HL-60 (cell line): Measurements from ENCODE around the gene VWA8.

Experiments
- DNase-seq, 2 experiments: peaks; one replicate each; pipeline ENCODE4 v3.0.0-alpha.2; 2010 to 2020; ENCODE audit warnings: low read depth in 1 of 2, low spot score in 1 of 2
- H3K27ac ChIP-seq: fragments of 250-450 bp; sonication (Bioruptor Pico); replicated peaks from 2 replicates; pipeline ENCODE4 v1.5.1; 2020; ENCODE audit warnings: mild to moderate bottlenecking, moderate library complexity
- H3K27me3 ChIP-seq: fragments of 250-450 bp; sonication (Bioruptor Pico); 2 replicates; pipeline ENCODE4 v1.5.1; 2021; ENCODE audit warnings: mild to moderate bottlenecking, moderate library complexity; ENCODE audit not compliant: insufficient read depth, poor library complexity, severe bottlenecking
- H3K4me3 ChIP-seq: replicated peaks from 2 replicates; pipeline ENCODE4 v1.5.1; 2011; ENCODE audit warnings: mild to moderate bottlenecking, control low read depth, low read length; ENCODE audit not compliant: insufficient read depth
- CTCF ChIP-seq: IDR thresholded peaks from one replicate; pipeline ENCODE4 v1.5.1; 2011; ENCODE audit warnings: low read length, control low read depth, inconsistent platforms; ENCODE audit not compliant: insufficient read depth
- GABPA ChIP-seq: IDR thresholded peaks from 2 replicates; pipeline ENCODE4 v1.6.1; 2012; ENCODE audit warnings: low read depth
- POLR2AphosphoS5 ChIP-seq: IDR thresholded peaks from 2 replicates; pipeline ENCODE4 v1.6.1; 2012; ENCODE audit warnings: low read depth
- REST ChIP-seq: IDR thresholded peaks from 2 replicates; pipeline ENCODE4 v1.6.1; 2012; ENCODE audit warnings: low read depth; ENCODE audit not compliant: insufficient replicate concordance
- SPI1 ChIP-seq: IDR thresholded peaks from 2 replicates; pipeline ENCODE4 v1.6.1; 2012; ENCODE audit warnings: low read depth, mild to moderate bottlenecking, borderline replicate concordance

The VWA8 gene

GRCh38 chr13:41658057-41658661 lies 302.8 kb downstream of the VWA8 start:
- no peak for DNase-seq
- no peak overlapping the region for H3K27ac ChIP-seq
- H3K27me3 ChIP-seq = no peaks in the 10 kb centered on the region
- TF ChIP-seq GABPA (no peak), POLR2AphosphoS5 (no peak), REST (no peak), SPI1 (no peak), CTCF (no peak)
- H3K4me3 ChIP-seq = no peak overlapping the region

GRCh38 chr13:41655997-41656396 lies 304.9 kb downstream of the VWA8 start:
- TF ChIP-seq GABPA = no peak
- TF ChIP-seq REST = no peak
- TF ChIP-seq POLR2AphosphoS5 = no peak
- no peak for TF ChIP-seq SPI1
- no peak for TF ChIP-seq CTCF
- H3K27ac ChIP-seq = no peak overlapping the region
- H3K27me3 ChIP-seq = no peaks in the 10 kb centered on the region
- DNase-seq = no peak
- no peak overlapping the region for H3K4me3 ChIP-seq

GRCh38 chr13:41654796-41655195 lies 306.1 kb downstream of the VWA8 start:
- H3K27me3 ChIP-seq = no peaks in the 10 kb centered on the region
- peak overlapping the region; percentile 16; the same call in 1 of the 2 replicates for H3K4me3 ChIP-seq
- H3K27ac ChIP-seq = peak overlapping the region; percentile 55
- TF ChIP-seq POLR2AphosphoS5 = peak; percentile 17; the same call in 1 of the 2 replicates
- no peak for TF ChIP-seq GABPA
- TF ChIP-seq SPI1 = peak; percentile 49; the same call in 1 of the 2 replicates
- peak; percentile 15 to 29 for DNase-seq

- Histone ChIP-seq H3K27me3 (no peaks in the 10 kb centered on the region), H3K4me3 (no peak overlapping the region), H3K27ac (no peak overlapping the region)
- peak; percentile 7 to 41 for DNase-seq
- no peak for TF ChIP-seq GABPA
- TF ChIP-seq CTCF = peak; percentile 23
- no peak for TF ChIP-seq SPI1
These were observed 308.1 kb downstream of the VWA8 start for GRCh38 chr13:41652735-41653361.
